Upper lobe of right lung (tissue), 1 donor: Measurements from ENCODE around the gene SURF4. TPM values are rescaled to one million over a fixed set of nuclear protein-coding genes. Genes with fewer than 3 reads are reported as not detected.

ENCODE experiments used
- ATAC-seq: fragments of 200-7000 bp; cut with Tn5 transposase; one replicate; pipeline ENCODE4 v1.9.1; 2020; ENCODE audit warnings: mild to moderate bottlenecking, moderate library complexity
- DNase-seq: peaks from one replicate; pipeline ENCODE4 v3.0.0-alpha.2; 2020
- H3K27ac ChIP-seq: fragments of 200-600 bp; one replicate; pipeline ENCODE4 v1.8.0; 2022
- H3K27me3 ChIP-seq: fragments of 200-600 bp; one replicate; pipeline ENCODE4 v1.8.0; 2022; ENCODE audit warnings: mild to moderate bottlenecking
- H3K36me3 ChIP-seq: fragments of 200-600 bp; one replicate; pipeline ENCODE4 v1.8.0; 2022
- H3K4me1 ChIP-seq: fragments of 200-600 bp; one replicate; pipeline ENCODE4 v1.8.0; 2022
- H3K4me3 ChIP-seq: fragments of 200-600 bp; one replicate; pipeline ENCODE4 v1.8.0; 2022; ENCODE audit warnings: mild to moderate bottlenecking
- H3K9me3 ChIP-seq: fragments of 200-600 bp; one replicate; pipeline ENCODE4 v1.8.0; 2022
- intact Hi-C: fragments of 100-400 bp; cut with DNase I; formaldehyde crosslinking; loops from one replicate; pipeline ENCODE4 v1.11.0; 2022
- total RNA-seq: library from RNA; stranded (reverse); fragmentation: NEBNext Ultra II Directional; extraction: Animal tissue kit (Norgen Biotek cat#: 25700); gene quantifications from one replicate; pipeline ENCODE4 v1.2.1, GENCODE V29; 2021
- TF ChIP-seq, protein P1 (sequence below): fragments of 200-600 bp; IDR thresholded peaks from one replicate; pipeline ENCODE4 v1.8.0; 2022; ENCODE audit warnings: antibody characterized with exemption
- donor health status: DM: no; HTN: yes; CAD: no; lungs with severe emphysema.

SURF4 gene
- total RNA-seq, 1 donor from 2014 or later = 142 TPM

DNA sequence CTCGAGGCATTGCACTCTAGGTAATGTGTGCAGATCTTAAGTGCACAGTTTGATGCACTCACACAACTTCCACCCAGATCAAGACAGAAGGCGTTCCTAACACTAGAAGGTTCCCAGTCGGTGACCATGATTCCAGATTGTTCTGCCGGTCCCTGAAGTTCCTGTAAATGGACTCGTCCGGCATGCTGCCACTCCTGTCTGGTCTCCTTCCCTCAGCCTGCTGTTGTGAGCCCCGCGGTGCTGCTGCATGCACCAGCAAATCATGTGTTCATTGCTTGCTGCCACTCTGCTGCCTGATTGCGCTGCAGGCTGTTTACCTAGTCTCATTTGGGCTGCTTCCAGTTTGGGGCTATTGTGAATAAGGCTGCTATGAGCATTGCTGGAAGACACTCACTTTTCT lies 11.8 kb upstream of the SURF4 start:
- DNase-seq = no peak
- H3K9me3 ChIP-seq = no peaks in the 10 kb centered on the region
- intact Hi-C loops = no loop called here
- no peaks in the 10 kb centered on the region for H3K4me1 ChIP-seq
- H3K27me3 ChIP-seq = no peaks in the 10 kb centered on the region
- no peak for ATAC-seq
- no peaks in the 10 kb centered on the region for H3K36me3 ChIP-seq
- TF ChIP-seq, protein P1, sequence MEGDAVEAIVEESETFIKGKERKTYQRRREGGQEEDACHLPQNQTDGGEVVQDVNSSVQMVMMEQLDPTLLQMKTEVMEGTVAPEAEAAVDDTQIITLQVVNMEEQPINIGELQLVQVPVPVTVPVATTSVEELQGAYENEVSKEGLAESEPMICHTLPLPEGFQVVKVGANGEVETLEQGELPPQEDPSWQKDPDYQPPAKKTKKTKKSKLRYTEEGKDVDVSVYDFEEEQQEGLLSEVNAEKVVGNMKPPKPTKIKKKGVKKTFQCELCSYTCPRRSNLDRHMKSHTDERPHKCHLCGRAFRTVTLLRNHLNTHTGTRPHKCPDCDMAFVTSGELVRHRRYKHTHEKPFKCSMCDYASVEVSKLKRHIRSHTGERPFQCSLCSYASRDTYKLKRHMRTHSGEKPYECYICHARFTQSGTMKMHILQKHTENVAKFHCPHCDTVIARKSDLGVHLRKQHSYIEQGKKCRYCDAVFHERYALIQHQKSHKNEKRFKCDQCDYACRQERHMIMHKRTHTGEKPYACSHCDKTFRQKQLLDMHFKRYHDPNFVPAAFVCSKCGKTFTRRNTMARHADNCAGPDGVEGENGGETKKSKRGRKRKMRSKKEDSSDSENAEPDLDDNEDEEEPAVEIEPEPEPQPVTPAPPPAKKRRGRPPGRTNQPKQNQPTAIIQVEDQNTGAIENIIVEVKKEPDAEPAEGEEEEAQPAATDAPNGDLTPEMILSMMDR = no peak
- no peak overlapping the region for H3K4me3 ChIP-seq
- H3K27ac ChIP-seq = no peak overlapping the region

DNA sequence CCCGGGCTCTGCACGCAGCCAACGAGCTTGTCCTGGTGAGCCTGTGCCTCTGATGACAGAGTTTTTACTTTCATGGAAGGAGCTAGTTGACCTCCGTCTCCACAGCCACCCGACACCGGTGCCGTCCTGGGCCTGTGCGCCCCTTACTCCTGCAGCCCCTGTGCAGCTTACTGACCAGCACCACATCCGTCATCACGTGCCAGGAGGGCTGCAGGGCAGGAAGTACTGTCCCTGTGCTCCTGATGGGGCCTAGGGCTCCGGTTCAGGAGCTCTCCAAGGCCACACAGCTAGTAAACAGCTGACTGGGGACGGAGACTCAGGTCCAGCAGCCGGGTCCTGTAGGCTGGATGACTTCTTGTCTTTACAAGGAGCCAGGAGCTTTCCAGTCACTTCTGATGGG lies 10.5 kb upstream of the SURF4 start:
- H3K36me3 ChIP-seq = no peaks in the 10 kb centered on the region
- DNase-seq = no peak
- intact Hi-C loops = no loop called here

DNA sequence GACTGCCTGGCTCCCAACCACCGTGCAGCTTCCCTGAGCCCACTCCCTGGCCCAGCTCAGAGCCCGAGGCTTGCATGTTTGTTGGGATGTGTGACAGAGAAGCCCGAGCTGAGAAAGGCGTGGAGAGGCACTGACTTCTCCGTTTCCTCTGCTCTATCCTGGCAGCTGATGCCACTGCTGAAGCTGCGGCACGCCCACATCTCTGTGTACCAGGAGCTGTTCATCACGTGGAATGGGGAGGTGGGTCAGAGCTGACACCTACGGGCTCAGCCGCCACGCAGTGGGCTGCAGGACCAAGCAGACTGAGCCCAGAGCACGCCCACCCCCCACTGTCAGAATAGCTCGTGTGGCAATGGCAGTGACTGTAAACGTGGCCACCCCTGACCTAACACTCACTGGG lies 9.6 kb upstream of the SURF4 start:
- DNase-seq = no peak

More for the DNA sequence above, 10.5 kb upstream of the SURF4 start:
- Histone ChIP-seq H3K27me3 (no peaks in the 10 kb centered on the region), H3K4me1 (no peaks in the 10 kb centered on the region), H3K4me3 (no peak overlapping the region), H3K9me3 (no peaks in the 10 kb centered on the region), H3K27ac (no peak overlapping the region)
- ATAC-seq = no peak
- TF ChIP-seq, protein P1 = no peak

DNA sequence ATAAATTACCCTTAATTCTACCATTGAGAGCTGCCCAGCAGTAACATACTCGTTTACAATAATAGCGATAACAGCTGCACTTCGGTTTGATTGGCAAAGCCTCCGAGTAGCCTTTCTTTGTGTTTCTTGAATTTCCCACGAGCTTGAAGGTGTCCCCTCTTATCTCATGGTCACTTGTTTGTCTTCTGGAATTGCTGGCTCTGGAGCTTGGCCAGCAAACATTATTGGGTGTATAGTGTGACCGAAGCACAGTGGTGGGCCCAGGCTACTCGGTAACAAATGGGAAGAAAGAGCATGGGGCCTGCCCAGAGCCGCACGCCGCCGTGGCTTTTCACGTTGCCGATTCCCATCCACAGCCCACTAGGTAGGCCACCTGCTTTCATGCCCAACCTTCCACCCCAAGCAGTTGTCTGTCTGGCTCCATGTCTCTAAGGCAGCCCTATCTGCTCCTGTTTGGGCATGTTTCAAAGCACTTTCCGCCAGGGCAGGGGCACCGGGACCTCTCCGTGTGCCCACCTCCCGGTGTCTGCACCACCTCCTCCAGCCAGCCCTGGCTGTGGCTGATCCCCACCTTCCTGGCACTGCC lies 9.0 kb upstream of the SURF4 start:
- Histone ChIP-seq H3K27me3 (no peaks in the 10 kb centered on the region), H3K27ac (no peak overlapping the region), H3K36me3 (no peaks in the 10 kb centered on the region), H3K4me3 (no peak overlapping the region), H3K9me3 (no peaks in the 10 kb centered on the region), H3K4me1 (no peaks in the 10 kb centered on the region)
- intact Hi-C loops = no loop called here
- ATAC-seq = no peak
- no peak for DNase-seq
- TF ChIP-seq, protein P1 = no peak

More for the DNA sequence above, 9.6 kb upstream of the SURF4 start:
- no peak for ATAC-seq
- H3K9me3 ChIP-seq = no peaks in the 10 kb centered on the region
- no peaks in the 10 kb centered on the region for H3K4me1 ChIP-seq
- no peaks in the 10 kb centered on the region for H3K36me3 ChIP-seq
- intact Hi-C loops = no loop called here
- TF ChIP-seq, protein P1 = no peak
- no peak overlapping the region for H3K27ac ChIP-seq
- no peaks in the 10 kb centered on the region for H3K27me3 ChIP-seq
- H3K4me3 ChIP-seq = no peak overlapping the region

DNA sequence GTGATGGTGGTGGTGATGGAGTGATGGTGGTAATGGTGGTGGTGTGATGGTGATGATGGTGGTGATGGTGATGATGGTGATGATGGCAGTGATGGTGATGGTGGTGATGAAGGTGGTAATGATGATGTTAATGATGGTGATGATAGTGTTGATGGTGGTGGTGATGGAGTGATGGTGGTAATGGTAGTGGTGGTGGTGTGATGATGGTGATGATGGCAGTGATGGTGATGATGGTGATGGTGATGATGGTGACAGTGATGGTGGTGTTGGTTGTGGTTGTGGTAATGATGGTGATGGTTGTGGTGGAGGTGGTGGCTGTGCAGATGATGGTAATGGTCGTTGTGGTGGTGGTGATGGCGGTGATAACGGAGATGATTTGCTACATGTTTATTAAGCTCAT lies 7.6 kb upstream of the SURF4 start:
- no peaks in the 10 kb centered on the region for H3K27me3 ChIP-seq
- H3K36me3 ChIP-seq = no peaks in the 10 kb centered on the region
- intact Hi-C loops = no loop called here
- TF ChIP-seq, protein P1 = no peak
- H3K9me3 ChIP-seq = no peaks in the 10 kb centered on the region
- H3K27ac ChIP-seq = no peak overlapping the region
- ATAC-seq (no peak), DNase-seq (no peak)
- H3K4me3 ChIP-seq = no peak overlapping the region
- H3K4me1 ChIP-seq = no peaks in the 10 kb centered on the region
